GM10266 (cell line): ENCODE results near the gene CNGA4.

ENCODE experiments used
- DNase-seq: peaks from one replicate; pipeline ENCODE4 v3.0.0; 2012; ENCODE audit errors: extremely low spot score
- CTCF ChIP-seq: IDR thresholded peaks from 2 replicates; pipeline ENCODE4 v1.5.1; 2012; ENCODE audit warnings: mild to moderate bottlenecking, low read depth; ENCODE audit not compliant: control insufficient read depth, insufficient read depth; ENCODE audit errors: missing control alignments

Gene CNGA4

GRCh38 chr11:6234387-6235107 is 4.3 kb upstream of the CNGA4 start, which contains the start of gene FHIP1B:
Gene FHIP1B, minus strand, starts transcription at chr11:6234636. Its CDS starts 10,120 bp downstream, at chr11:6224516.
- DNase-seq, result peak; percentile 96
- TF ChIP-seq CTCF, result no peak

GRCh38 chr11:6237266-6237665 is 1.6 kb upstream of the CNGA4 start:
- no peak for DNase-seq

GRCh38 chr11:6237761-6238302 is 1.1 kb upstream of the CNGA4 start:
- TF ChIP-seq CTCF, result no peak
- no peak for DNase-seq

More at GRCh38 chr11:6237266-6237665, 1.6 kb upstream of the CNGA4 start:
- TF ChIP-seq CTCF, result no peak

- no peak for TF ChIP-seq CTCF
- DNase-seq, result no peak
Measured at GRCh38 chr11:6240139-6240538, 1.2 kb downstream of the CNGA4 start.

GRCh38 chr11:6240781-6241180 is 1.9 kb downstream of the CNGA4 start:
- DNase-seq, result no peak
- TF ChIP-seq CTCF, result no peak

- DNase-seq, result no peak
Measured at GRCh38 chr11:6241316-6241715, 2.4 kb downstream of the CNGA4 start.

More at GRCh38 chr11:6241316-6241715, 2.4 kb downstream of the CNGA4 start:
- TF ChIP-seq CTCF, result no peak
